NOMO-1 (cell line): ENCODE results near the gene PLA2G2C.
"Not testable (repeated sequence)": the region's sequence is repeated elsewhere in the genome, so short reads cannot be mapped to it uniquely, and the experiment has no call there.

Source experiments
- DNase-seq, 2 experiments: peaks; one replicate each; lab custom pipeline; 2025; ENCODE audit not compliant: unreplicated experiment in 2 of 2; lab: John Stamatoyannopoulos, UW

Gene PLA2G2C

DNA sequence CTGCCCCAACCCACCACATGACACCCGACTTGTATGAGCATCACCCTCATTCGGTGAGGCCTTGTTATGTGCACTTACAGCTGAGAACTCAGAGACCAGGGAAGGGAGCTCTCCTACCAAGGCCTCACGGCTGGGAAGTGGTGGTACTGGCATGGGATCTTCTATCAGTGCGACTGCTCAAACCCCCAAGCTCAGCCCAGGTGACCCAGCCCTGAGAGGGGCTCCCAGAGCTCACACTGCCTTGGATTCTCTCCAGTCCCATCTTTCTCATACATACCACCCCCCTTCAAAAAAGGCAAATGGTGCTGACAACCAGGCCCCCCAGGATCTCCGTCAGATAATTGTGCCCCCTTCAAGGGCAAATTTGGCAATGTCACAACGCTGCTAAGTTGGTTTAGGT, 48.0 kb downstream of the PLA2G2C start:
- DNase-seq = no peak

DNA sequence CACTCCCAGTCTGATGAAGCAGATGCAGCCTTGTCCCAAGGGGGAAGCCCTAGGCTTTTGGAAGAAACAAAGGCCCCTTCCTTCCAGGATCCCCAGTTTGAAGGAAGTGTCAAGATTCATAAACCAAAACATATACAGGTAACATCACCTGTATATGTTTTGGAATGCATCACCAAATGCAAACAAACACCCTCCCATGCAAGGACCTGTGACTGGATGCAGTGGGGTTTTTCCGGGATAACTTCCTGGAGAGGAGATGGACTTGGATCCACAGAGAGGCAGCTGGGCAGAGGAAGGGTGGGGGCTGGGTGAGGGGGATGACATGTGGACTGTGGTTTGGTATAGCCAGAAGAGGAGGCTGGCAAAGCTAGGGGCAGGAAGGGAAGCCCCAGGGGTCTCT, 48.7 kb downstream of the PLA2G2C start:
- no peak for DNase-seq

DNA sequence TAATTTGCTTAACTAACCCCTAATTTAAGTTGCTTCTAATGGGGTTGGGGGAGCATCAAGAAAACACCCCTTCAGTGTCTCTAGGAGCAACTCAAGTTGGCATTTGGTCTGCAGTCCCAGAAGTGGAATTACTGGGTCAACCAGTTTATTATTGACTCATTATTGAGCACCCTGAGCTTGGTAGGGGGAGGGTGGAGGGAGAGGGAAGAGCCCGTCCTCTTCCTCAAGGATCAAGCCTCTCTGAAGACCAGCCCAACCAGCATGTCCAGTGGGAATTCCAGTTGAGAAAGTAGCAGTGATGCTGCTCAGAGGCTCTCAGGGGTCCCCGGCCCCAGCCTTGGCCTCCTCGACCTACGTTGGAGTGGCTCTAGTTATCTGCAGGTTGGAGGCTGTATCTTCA, 49.3 kb downstream of the PLA2G2C start:
- no peak for DNase-seq

DNA sequence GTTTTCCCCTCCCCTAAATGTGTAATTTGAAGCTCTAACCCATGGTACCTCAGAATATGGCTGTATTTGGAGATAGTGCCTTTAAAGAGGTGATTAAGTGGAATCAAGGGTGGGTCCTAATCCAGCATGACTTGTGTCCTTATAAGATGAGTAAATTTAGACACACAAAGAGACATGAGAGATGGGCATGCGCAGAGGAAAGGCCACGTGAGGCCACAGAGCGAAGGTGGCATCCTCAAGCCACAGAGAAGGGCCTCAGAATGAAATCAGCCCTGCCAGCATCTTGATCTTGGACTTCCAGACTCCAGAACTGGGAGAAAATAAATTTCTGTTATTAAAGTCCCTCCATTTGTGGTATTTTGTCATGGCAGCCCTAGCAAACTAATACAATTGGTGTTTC, 50.1 kb downstream of the PLA2G2C start:
- DNase-seq = no peak

DNA sequence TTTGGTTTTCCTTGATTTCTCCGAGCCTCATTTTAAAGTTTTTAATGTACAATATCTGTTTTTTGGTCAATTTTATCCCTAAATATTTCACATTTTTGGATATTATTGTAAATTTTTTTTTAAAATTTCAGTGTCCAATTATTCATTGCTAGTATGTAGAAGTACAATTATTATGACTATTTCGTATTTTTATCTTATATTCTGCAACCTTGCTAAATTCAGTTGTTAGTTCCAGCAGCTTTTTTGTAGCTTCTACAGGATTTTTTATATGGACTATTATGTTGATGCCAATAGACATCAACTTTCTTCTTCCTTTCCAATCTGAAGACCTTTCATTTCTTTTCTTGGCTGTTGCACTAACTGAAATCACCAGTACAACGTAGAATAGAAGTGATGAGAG, 51.3 kb downstream of the PLA2G2C start:
- DNase-seq = no peak

DNA sequence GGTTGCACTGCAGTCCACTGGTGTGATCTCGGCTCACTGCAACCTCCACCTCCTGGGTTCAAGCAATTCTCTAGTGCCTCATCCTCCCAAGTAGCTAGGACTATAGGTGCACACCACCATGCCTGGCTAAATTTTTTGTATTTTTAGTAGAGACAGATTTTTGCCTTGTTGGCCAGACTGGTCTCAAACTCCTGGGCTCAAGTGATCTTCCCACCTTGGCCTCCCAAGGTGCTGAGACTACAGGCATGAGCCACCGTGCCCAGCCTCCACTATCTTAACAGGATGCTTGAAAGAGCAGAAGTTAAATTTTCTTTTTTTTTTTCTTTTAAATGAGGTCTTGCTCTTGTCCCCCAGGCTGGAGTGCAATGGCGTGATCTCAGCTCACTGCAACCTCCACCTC, 55.8 kb downstream of the PLA2G2C start:
- not testable (repeated sequence) for DNase-seq

DNA sequence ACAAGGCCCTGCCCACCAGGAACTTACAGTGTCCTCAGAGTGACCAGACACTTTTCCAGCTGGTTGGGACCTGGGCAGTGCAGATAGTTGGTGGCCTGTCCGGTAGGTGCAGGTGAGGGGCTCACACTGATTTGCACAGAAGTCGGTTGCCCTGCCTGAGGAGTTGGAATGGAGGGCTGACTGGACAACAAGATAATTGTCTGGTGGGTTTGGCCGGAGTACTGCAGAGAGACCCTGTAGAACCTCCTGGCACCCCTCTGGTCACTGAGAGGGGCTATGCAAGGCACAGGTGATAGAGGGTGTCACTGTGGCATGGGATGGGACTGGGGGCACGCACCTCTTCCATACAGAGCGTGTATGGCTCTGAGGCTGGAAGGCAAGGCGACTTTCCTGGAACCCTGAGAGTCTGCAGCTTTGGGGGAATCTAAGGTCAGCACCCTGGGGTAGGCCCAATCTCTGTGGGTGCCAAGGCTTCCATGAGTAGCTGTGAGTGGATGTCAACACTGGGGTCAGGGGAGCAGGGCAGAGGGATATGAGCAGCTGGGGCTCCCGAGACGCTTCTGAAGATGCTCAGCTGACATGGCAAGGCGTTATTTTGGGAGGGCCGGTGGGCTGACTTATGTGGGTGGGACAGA, 59.4 kb downstream of the PLA2G2C start:
- no peak for DNase-seq

DNA sequence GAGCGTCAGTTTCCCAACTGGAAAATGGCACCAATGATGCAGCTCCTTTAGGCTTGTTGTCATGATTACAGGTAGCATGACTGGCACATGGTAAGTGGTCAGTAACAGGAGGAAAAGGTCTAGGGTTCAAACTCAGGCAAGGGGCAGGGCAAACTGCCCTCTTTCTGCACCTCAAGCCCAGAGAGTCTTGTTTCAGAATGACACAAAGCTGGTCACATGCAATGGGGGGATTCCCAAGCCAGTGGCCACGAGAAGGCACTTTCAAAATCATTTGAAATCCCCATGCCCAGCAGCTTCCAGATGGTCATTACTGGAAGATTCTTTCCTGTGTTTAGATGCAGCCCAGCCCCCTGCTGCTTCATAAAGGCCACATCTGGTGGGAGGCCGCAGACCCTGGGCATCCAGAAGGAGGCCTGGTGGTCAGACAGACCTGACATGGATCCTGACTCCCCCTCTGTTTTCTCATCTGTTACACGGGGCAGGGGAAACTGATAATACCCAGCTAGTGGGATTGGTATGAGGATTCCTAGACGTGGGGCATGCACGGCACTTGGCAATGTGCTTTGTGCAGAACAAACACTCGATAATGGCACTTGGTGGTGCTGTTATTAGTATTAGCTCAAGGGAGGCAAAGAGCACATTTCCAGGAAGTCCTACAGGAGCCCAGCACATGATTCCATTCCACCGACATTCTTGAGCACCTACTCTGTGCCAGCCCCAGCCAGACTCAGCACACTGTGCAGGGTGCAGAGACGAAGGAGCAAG, 60.1 kb downstream of the PLA2G2C start:
- no peak for DNase-seq

DNA sequence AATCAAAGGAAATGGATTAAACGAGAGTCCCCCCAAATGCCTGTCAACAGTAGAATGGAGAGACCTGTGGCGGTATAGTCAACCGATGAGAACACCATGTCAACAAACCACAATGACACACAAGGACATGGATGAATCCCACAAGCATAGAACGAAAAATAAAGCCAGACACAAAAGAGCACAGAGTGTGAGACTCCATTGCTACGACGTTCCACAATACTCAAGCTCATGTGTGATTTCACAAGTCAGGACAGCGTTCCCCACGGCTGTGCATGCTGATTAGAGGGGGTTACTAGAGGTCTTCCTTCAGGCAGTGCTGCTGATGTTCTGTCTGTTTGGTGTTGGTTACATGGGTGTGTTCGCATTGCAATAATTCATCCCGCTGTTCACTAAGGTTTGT, 61.2 kb downstream of the PLA2G2C start:
- DNase-seq = no peak

DNA sequence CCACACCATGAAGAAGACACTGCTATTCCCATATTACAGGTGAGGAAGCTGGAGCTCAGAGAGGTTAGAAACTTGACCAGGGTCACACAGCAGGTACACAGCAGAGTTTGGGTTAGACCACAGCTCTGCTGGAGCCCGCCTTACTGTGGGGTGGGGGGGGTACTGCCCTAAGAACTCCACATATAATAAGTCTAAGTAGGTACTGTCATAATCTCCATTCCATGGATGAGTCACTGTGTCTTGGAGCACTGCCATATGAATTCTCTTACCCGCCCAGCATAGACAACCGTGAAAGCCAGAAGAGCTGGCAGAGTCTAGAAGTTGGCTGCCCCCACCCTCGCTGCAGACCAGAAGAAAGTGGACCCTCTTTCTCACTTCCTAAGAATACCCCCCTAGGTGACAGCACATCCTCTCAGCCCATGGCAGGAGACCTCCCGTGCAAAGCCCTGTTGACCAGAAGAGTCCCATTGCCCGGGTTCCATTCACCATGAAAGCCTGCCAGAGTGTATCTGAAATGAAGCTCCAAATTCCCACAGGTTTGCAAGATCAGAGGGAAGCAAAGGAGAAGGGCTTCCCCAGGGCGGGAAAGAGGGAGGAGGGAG, 61.8 kb downstream of the PLA2G2C start:
- no peak for DNase-seq

DNA sequence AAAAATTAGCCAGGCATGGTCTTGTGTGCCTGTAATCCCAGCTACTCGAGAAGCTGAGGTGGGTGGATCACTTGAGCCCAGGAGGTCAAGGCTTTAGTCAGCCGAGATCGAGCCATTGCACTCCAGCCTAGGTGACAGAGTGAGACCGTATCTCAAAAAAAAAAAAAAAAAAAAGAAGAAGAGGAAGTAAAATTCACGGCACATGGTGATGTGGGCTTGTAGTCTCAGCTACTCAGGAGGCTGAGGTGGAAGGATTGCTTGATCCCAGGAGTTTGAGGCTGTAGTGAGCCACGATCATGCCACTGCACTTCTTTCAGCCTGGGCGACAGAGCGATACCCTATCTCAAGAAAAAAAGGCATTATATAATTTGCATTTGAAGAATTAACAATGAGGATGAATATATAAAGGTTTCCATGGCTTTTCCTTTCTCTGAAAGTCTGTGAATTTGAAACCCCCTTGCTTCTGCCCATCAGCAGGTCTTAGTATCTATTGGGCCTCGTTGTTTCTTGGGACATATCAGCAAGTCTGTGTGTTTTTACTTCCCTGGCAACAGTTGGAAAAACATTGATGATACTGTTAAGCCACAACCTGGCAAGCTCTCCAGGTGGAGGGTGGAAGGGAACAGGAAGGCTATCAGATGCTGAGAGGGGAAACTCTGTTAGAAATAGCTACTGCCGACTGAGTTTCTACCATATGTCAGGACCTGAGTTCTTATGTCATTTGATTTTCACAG, 62.4 kb downstream of the PLA2G2C start:
- DNase-seq = peak in 1 of 2 experiments; percentile 9

DNA sequence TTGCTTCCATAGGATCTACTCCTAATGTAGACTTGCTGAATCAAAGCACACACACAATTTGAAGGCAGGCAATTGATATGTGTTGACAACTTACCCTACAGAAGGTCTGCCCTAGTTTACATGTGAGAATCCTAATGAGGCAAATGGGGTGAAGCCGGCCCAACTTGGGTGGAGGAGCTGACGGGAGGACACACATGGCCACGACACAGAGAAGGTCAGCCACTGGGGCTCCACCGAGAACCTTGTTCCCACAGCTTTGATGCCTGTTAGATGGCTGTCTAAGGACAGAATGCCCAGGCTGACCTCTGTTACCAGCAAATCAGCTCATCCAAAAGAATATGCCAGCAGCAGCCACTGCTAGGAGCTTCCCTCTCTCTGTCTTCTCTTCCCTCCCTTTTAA, 65.5 kb downstream of the PLA2G2C start:
- DNase-seq = no peak

DNA sequence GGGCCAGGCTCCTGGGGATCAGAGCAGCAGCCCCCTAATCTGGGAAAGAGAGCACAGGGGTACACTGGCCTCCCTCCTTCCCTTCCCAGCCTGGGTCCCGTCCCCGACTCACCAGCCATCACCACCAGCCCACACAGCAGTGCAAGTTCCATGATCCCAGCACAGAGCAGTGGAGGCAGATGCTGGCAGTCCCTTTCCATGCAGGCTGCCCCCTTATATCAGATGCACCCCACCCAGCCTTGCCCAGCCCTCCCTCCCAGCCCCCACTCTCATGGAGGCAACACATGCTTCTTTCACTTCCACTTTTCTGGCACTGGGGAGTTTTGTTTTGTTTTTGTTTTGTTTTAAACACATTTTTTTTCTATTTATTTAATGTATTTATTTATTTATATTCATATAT, 67.0 kb downstream of the PLA2G2C start, which contains the start of gene PLA2G2D:
PLA2G2D (minus strand) TSS at position 190 of the 400 bp plus-strand sequence; CDS start at position 152, 38 bp downstream.
- peak in 1 of 2 experiments; percentile 7 for DNase-seq

DNA sequence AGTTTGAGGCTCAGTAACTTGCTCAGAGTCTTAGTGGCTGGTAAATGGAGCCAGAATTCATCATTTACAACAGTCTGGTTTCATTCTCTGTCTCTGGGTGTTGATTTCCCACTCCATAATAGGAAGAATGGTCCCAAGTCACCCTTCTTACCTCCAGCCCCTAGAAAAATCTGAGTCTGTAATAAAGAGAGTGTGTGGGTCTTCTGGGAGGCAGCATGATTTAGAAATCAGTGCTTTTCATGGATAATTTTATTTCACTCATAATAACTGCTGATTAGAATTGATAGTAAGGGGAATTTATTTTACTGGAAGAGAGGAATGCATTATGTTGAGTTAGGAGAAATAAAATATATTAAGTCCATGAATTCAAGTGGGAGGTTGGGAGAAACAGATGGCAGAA, 69.1 kb downstream of the PLA2G2C start:
- no peak for DNase-seq

DNA sequence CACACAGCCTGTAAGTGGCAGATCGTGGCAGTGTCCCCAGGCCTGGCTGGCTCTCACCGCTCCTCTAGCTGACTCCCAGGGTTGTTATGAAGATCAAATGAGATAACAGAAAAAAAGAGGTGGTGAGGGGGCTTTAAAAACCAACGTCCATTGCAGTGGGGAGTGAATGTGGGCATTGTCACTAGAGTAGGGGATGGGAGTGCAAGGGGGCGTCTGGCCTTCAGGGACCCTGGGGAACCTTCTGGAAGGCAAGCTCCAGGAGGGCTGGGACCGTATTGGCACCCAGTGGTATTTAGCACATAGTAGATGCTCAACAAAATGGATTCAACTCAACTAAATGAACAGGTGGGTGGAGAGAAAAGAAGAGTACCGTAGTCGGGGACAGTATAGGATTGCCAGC, 70.4 kb downstream of the PLA2G2C start:
- DNase-seq = no peak

DNA sequence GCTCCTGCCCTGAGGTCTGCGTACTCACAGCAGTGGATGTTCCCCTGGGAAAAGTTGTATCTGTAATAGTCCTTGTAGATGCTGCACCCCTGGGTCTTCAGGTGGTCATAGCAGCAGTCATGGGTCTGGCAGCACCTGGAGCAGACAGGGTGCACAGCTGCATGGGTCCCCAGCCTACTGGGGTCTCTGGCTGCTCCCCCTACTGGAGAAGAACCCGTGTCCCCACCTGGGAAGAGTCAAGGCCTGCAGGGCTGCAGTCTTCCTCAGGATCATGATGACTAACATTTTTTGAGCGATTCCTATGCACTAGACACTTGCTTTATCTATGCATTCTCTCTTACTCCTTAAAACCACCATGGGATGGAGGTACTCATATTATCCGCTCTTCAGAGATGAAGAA, 70.8 kb downstream of the PLA2G2C start:
- DNase-seq = no peak

DNA sequence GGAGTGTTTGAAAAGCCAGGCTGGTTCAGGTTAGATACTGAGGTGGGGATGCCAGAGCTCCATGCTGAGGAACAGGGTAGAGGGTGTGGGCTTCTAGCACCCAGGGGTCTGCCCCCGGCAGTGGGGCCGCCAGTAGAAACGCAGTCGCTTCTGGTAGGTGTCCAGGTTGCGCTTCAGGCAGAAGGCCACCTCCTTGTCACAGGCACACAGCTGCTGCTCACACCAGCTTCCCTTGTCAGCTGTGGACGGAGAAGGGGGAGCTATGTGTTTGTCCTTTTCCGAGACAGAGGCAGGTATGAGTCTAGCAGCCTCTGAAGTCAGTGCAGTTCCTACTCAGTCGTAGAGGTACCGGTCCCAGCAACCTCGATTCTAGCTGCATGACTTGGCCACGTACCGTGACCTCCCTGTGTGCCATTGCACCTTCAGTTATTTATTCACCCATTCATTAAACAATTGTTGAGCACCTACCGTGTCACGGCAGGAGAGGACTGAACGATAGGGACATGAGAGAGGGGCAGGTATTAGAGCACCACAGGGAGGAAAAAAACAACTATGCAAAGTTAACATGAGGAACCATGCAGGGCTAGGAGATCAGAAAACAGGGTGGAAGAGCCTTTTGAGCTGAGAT, 72.2 kb downstream of the PLA2G2C start:
- DNase-seq = no peak
